ENCODE results near the gene KIF7. TPM values are rescaled to one million over a fixed set of nuclear protein-coding genes. Genes with fewer than 3 reads are reported as not detected.

Gene KIF7
- total RNA-seq, 3 donors from 2014 or later: 1.6 to 9.4 (median 3.1) TPM

- Histone ChIP-seq H3K4me3 (no peak within 1 kb of the TSS), H3K4me1 (ENCODE audit: low read depth) (peaks cover 22% of the 10 kb centered on the region), H3K9me3 (no peaks in the 10 kb centered on the region), H3K36me3 (ENCODE audit: low read depth) (no peaks in the 10 kb centered on the region)
- ATAC-seq (no peak), DNase-seq (no peak)
- intact Hi-C loops (cut with DNase I, micrococcal nuclease): no loop called here
- TF ChIP-seq CTCF (IDR thresholded peaks at IDR 0.05): no peak
These were observed 23.9 kb upstream of the KIF7 start, which contains the start of gene PLIN1 for GRCh38 chr15:89679212-89679611. PLIN1 (minus strand) TSS chr15:89679367; CDS start chr15:89677489, 1,878 bp downstream.

GRCh38 chr15:89677381-89677780 is 22.1 kb upstream of the KIF7 start:
- H3K9me3 ChIP-seq: no peaks in the 10 kb centered on the region
- no peaks in the 10 kb centered on the region for H3K36me3 ChIP-seq (ENCODE audit: low read depth)
- no peak for ATAC-seq
- peaks cover 22% of the 10 kb centered on the region for H3K4me1 ChIP-seq (ENCODE audit: low read depth)
- TF ChIP-seq CTCF (IDR thresholded peaks at IDR 0.05): no peak
- DNase-seq: no peak
- no peak overlapping the region for H3K4me3 ChIP-seq
- intact Hi-C loops (cut with DNase I, micrococcal nuclease): no loop called here

- ATAC-seq (no peak), DNase-seq (no peak)
- TF ChIP-seq CTCF (IDR thresholded peaks at IDR 0.05): no peak
These were observed 20.3 kb upstream of the KIF7 start for GRCh38 chr15:89675606-89676005.

GRCh38 chr15:89674526-89674925 is 19.3 kb upstream of the KIF7 start:
- Histone ChIP-seq H3K9me3 (no peaks in the 10 kb centered on the region), H3K36me3 (ENCODE audit: low read depth) (no peaks in the 10 kb centered on the region), H3K4me3 (no peak overlapping the region), H3K4me1 (ENCODE audit: low read depth) (no peaks in the 10 kb centered on the region)
- TF ChIP-seq CTCF (IDR thresholded peaks at IDR 0.05): no peak
- DNase-seq (no peak), ATAC-seq (no peak)
- intact Hi-C loops (cut with DNase I, micrococcal nuclease): no loop called here

More at GRCh38 chr15:89675606-89676005, 20.3 kb upstream of the KIF7 start:
- H3K36me3 ChIP-seq (ENCODE audit: low read depth): no peaks in the 10 kb centered on the region
- intact Hi-C loops (cut with DNase I, micrococcal nuclease): no loop called here
- peaks cover 9% of the 10 kb centered on the region for H3K4me1 ChIP-seq (ENCODE audit: low read depth)
- no peak overlapping the region for H3K4me3 ChIP-seq
- no peaks in the 10 kb centered on the region for H3K9me3 ChIP-seq

- no peak for TF ChIP-seq CTCF (IDR thresholded peaks at IDR 0.05)
- intact Hi-C loops (cut with DNase I, micrococcal nuclease): no loop called here
- Histone ChIP-seq H3K4me3 (no peak overlapping the region), H3K9me3 (no peaks in the 10 kb centered on the region), H3K4me1 (ENCODE audit: low read depth) (no peaks in the 10 kb centered on the region), H3K36me3 (ENCODE audit: low read depth) (no peaks in the 10 kb centered on the region)
- DNase-seq (peak in 1 of 3 donors; percentile 29), ATAC-seq (no peak)
These were observed 17.9 kb upstream of the KIF7 start for GRCh38 chr15:89673165-89673512.
